ENCODE results near the gene ADGRF5.
A peak's percentile ranks its signal among the peaks of the same experiment; 100 is the strongest.

Gene ADGRF5

GRCh38 chr6:46849361-46849690 lies 72.4 kb downstream of the ADGRF5 start:
- TF ChIP-seq YY1 (tag by site-specific recombination; IDR thresholded peaks at IDR 0.05): no peak
- TF ChIP-seq ZNF549 (tag by site-specific recombination; IDR thresholded peaks at IDR 0.05): no peak
- no peak for TF ChIP-seq ZNF571 (tag by site-specific recombination; IDR thresholded peaks at IDR 0.05)
- no peak for TF ChIP-seq ZNF157 (tag by site-specific recombination; IDR thresholded peaks at IDR 0.05)
- TF ChIP-seq ZNF76 (tag by site-specific recombination; IDR thresholded peaks at IDR 0.05; ENCODE audit: borderline replicate concordance, low read depth): no peak
- TF ChIP-seq ZIC2 (tag by site-specific recombination; IDR thresholded peaks at IDR 0.05): peak; percentile 5; the same call in 1 of the 2 replicates
- TF ChIP-seq ZNF670 (tag by site-specific recombination; IDR thresholded peaks at IDR 0.05; ENCODE audit: low read depth): no peak
- TF ChIP-seq ZNF184 (tag by site-specific recombination; IDR thresholded peaks at IDR 0.05): no peak
- ChIA-PET POLR2A (no interaction called here), CTCF (interaction anchor here (0.6 to 4.9 kb wide), 38 partner anchors 12 to 564 kb away, joined by 3 to 108 read pairs (median 4); partner anchors contain the start of genes ADGRF1 and TNFRSF21)
- H3K4me1 ChIP-seq (ENCODE audit: control insufficient read depth, insufficient read depth, low read length): peaks cover 3% of the 10 kb centered on the region
- no peak overlapping the region for H3K27ac ChIP-seq (ENCODE audit: extremely low read depth, low read depth, low read length)
- H3K9me3 ChIP-seq (ENCODE audit: control insufficient read depth, insufficient read depth, low read depth, low read length): no peaks in the 10 kb centered on the region
- H3K4me3 ChIP-seq (ENCODE audit: low read depth, low read length): no peak overlapping the region
- H3K36me3 ChIP-seq (ENCODE audit: control insufficient read depth in 2 of 2, insufficient read depth in 1 of 2, low read length in 2 of 2): no peaks in the 10 kb centered on the region

- ChIA-PET POLR2A (no interaction called here), CTCF (interaction anchor here (0.6 to 4.9 kb wide), 64 partner anchors 11 to 758 kb away, joined by 3 to 108 read pairs (median 4); partner anchors contain the start of genes ADGRF1 and TNFRSF21)
- H3K27ac ChIP-seq (ENCODE audit: extremely low read depth, low read depth, low read length): no peak overlapping the region
- no peaks in the 10 kb centered on the region for H3K9me3 ChIP-seq (ENCODE audit: control insufficient read depth, insufficient read depth, low read depth, low read length)
- no peak overlapping the region for H3K4me3 ChIP-seq (ENCODE audit: low read depth, low read length)
- H3K4me1 ChIP-seq (ENCODE audit: control insufficient read depth, insufficient read depth, low read length): peaks cover 3% of the 10 kb centered on the region
- H3K36me3 ChIP-seq (ENCODE audit: control insufficient read depth in 2 of 2, insufficient read depth in 1 of 2, low read length in 2 of 2): no peaks in the 10 kb centered on the region
- TF ChIP-seq MEIS1 (CRISPR knock-in tag; IDR thresholded peaks at IDR 0.05; ENCODE audit: borderline replicate concordance): no peak
- TF ChIP-seq ZNF585B (tag by site-specific recombination; IDR thresholded peaks at IDR 0.05): no peak
- peak; percentile 55; the same call in 1 of the 2 replicates for TF ChIP-seq ZNF561 (tag by site-specific recombination; IDR thresholded peaks at IDR 0.05; ENCODE audit: borderline replicate concordance)
- TF ChIP-seq ZNF670 (tag by site-specific recombination; IDR thresholded peaks at IDR 0.05; ENCODE audit: low read depth): no peak
- no peak for TF ChIP-seq ZNF777 (tag by site-specific recombination; IDR thresholded peaks at IDR 0.05; ENCODE audit: borderline replicate concordance)
- no peak for TF ChIP-seq TRIM28 (IDR thresholded peaks at IDR 0.05; ENCODE audit: borderline replicate concordance, low read length)
- no peak for TF ChIP-seq ZNF544 (tag by site-specific recombination; IDR thresholded peaks at IDR 0.05)
- no peak for TF ChIP-seq ZNF837 (tag by site-specific recombination; IDR thresholded peaks at IDR 0.05)
- 0 out of 2 replicates have a peak, but pooled peaks have one; percentile 13 for TF ChIP-seq SCRT2 (tag by site-specific recombination; IDR thresholded peaks at IDR 0.05)
- TF ChIP-seq ZNF549 (tag by site-specific recombination; IDR thresholded peaks at IDR 0.05): no peak
- no peak for TF ChIP-seq ZNF558 (tag by site-specific recombination; IDR thresholded peaks at IDR 0.05)
- TF ChIP-seq MYNN (tag by site-specific recombination; IDR thresholded peaks at IDR 0.05; ENCODE audit: borderline replicate concordance): no peak
- TF ChIP-seq ZIC2 (tag by site-specific recombination; IDR thresholded peaks at IDR 0.05): peak; percentile 88
- TF ChIP-seq ZFP37 (tag by site-specific recombination; IDR thresholded peaks at IDR 0.05): no peak
- TF ChIP-seq ZNF274 (IDR thresholded peaks at IDR 0.05; ENCODE audit: low read length): no peak
- no peak for TF ChIP-seq ZNF274 (tag by site-specific recombination; IDR thresholded peaks at IDR 0.05; ENCODE audit: borderline replicate concordance)
- TF ChIP-seq TSHZ1 (tag by site-specific recombination; IDR thresholded peaks at IDR 0.05; ENCODE audit: borderline replicate concordance): no peak
- no peak for TF ChIP-seq PATZ1 (tag by site-specific recombination; IDR thresholded peaks at IDR 0.05)
- no peak for TF ChIP-seq ZNF324 (tag by site-specific recombination; IDR thresholded peaks at IDR 0.05)
- no peak for TF ChIP-seq ZNF704 (tag by site-specific recombination; IDR thresholded peaks at IDR 0.05)
- TF ChIP-seq ZNF548 (tag by site-specific recombination; IDR thresholded peaks at IDR 0.05): no peak
- no peak for TF ChIP-seq ZFP69B (tag by site-specific recombination; IDR thresholded peaks at IDR 0.05)
- no peak for TF ChIP-seq ZNF239 (tag by site-specific recombination; IDR thresholded peaks at IDR 0.05)
These were observed 72.9 kb downstream of the ADGRF5 start for GRCh38 chr6:46848684-46849360.

All from HEK293 (cell line).